Sigmoid colon (tissue), 3 donors: ENCODE results near the gene NR1H2.

Experiments
- POLR2A ChIP-seq, 2 donors: fragments of 450-650 bp; IDR thresholded peaks; one replicate each; pipeline ENCODE4 v1.6.1; 2016; ENCODE audit warnings: antibody characterized with exemption in 2 of 2, mild to moderate bottlenecking in 2 of 2, moderate library complexity in 2 of 2
- TF ChIP-seq, protein P1 (sequence below), 4 experiments: fragments of 450-650 bp in 3 of 4; fragments of 200-600 bp in 1 of 4; IDR thresholded peaks; one replicate each; pipeline ENCODE4 v1.5.1; 2016 to 2019; ENCODE audit warnings: antibody characterized with exemption in 4 of 4, mild to moderate bottlenecking in 3 of 4, moderate library complexity in 2 of 4

DNA sequence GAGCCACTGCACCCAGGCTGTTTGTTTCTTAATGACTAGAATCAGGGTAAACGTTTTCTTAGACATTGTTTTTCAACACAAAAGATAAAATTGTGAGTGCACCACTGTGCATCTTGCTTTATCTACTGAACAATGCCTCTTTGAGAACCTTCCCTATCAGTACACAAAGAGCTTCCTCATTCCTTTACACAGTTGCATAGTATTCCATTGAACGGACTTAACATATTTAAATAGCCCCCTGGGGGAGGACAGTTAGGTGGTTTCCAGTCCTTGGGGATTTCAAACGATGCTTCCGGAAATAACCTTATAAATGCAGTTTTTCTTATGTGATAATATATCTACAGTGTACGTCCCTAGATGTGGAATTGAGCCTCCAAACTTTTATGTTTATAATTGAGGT lies 16.5 kb downstream of the NR1H2 start:
- no peak for TF ChIP-seq POLR2A (IDR thresholded peaks at IDR 0.05)
- TF ChIP-seq, protein P1, sequence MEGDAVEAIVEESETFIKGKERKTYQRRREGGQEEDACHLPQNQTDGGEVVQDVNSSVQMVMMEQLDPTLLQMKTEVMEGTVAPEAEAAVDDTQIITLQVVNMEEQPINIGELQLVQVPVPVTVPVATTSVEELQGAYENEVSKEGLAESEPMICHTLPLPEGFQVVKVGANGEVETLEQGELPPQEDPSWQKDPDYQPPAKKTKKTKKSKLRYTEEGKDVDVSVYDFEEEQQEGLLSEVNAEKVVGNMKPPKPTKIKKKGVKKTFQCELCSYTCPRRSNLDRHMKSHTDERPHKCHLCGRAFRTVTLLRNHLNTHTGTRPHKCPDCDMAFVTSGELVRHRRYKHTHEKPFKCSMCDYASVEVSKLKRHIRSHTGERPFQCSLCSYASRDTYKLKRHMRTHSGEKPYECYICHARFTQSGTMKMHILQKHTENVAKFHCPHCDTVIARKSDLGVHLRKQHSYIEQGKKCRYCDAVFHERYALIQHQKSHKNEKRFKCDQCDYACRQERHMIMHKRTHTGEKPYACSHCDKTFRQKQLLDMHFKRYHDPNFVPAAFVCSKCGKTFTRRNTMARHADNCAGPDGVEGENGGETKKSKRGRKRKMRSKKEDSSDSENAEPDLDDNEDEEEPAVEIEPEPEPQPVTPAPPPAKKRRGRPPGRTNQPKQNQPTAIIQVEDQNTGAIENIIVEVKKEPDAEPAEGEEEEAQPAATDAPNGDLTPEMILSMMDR (IDR thresholded peaks at IDR 0.05), result no peak
